Prostate gland (tissue), 2 donors: ENCODE measurements around the gene BCL6.
A peak's percentile ranks its signal among the peaks of the same experiment; 100 is the strongest.

Experiments used
- CTCF ChIP-seq, 4 experiments: fragments of 200-600 bp in 2 of 4; fragments of 450-650 bp in 2 of 4; sonication (generic) in 2 of 4; IDR thresholded peaks; 1 replicate in 3 of 4; 2 replicates in 1 of 4; pipeline ENCODE4 v1.5.1; 2016 to 2019; ENCODE audit warnings: antibody characterized with exemption in 4 of 4, mild to moderate bottlenecking in 2 of 4, moderate library complexity in 2 of 4
- POLR2A ChIP-seq: fragments of 450-650 bp; IDR thresholded peaks from one replicate; pipeline ENCODE4 v1.6.1; 2016; ENCODE audit warnings: antibody characterized with exemption, mild to moderate bottlenecking
- POLR2AphosphoS5 ChIP-seq: sonication (generic); formaldehyde crosslinking; IDR thresholded peaks from one replicate; pipeline ENCODE4 v1.6.1; 2017; ENCODE audit warnings: antibody characterized with exemption

GRCh38 chr3:187748050-187748481 is 2.8 kb upstream of the BCL6 start:
- TF ChIP-seq POLR2AphosphoS5, result peak; percentile 88
- TF ChIP-seq CTCF (IDR thresholded peaks at IDR 0.05), result peak; percentile 91 to 96 (median 94)
- TF ChIP-seq POLR2A, result no peak
